MV-4-11 (cell line): ENCODE data around the gene ATP6AP1.

Experiments
- DNase-seq: peaks from one replicate; lab custom pipeline; 2025; lab: John Stamatoyannopoulos, UW

Gene ATP6AP1

GRCh38 chrX:154430916-154431315 lies 2.4 kb downstream of the ATP6AP1 start:
- DNase-seq, result peak; percentile 58

DNA sequence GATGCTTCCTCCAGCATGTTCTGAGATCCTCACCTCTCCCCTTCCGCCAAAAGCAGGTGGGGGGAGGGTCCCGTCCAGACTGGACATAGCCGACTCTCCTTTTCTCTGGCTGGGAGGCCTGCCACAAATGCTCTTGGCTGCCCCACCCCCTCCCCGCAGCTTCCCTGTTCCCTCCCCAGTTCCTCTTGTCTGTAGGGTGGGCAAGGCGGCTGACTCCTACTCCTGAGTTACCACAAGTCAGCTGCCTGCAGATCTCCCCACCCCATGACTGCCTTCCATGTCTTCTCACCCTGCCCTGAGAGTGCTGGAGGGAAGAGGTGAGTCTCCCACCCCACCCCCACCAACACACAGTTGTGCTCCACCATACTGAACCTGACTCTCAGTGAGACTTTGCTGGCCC lies 2.9 kb downstream of the ATP6AP1 start:
- peak; percentile 60 for DNase-seq

DNA sequence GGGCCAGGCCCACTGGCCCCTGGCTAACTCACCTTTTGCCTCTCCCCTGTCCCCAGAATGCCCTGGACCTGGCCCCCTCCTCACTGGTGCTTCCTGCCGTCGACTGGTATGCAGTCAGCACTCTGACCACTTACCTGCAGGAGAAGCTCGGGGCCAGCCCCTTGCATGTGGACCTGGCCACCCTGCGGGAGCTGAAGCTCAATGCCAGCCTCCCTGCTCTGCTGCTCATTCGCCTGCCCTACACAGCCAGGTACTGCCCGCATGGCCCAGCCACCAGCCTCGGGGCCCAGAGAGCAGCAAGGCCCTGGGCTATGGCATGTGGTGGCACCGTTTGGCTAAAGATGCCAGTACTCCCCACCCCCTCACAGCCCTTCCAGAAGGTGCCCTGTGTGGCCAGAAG lies 3.7 kb downstream of the ATP6AP1 start:
- no peak for DNase-seq

GRCh38 chrX:154433605-154434004 lies 5.1 kb downstream of the ATP6AP1 start:
- DNase-seq, result no peak

- DNase-seq, result no peak
Observed at GRCh38 chrX:154434394-154435168, 6.1 kb downstream of the ATP6AP1 start.

GRCh38 chrX:154435171-154435733 lies 6.8 kb downstream of the ATP6AP1 start:
- DNase-seq, result no peak

DNA sequence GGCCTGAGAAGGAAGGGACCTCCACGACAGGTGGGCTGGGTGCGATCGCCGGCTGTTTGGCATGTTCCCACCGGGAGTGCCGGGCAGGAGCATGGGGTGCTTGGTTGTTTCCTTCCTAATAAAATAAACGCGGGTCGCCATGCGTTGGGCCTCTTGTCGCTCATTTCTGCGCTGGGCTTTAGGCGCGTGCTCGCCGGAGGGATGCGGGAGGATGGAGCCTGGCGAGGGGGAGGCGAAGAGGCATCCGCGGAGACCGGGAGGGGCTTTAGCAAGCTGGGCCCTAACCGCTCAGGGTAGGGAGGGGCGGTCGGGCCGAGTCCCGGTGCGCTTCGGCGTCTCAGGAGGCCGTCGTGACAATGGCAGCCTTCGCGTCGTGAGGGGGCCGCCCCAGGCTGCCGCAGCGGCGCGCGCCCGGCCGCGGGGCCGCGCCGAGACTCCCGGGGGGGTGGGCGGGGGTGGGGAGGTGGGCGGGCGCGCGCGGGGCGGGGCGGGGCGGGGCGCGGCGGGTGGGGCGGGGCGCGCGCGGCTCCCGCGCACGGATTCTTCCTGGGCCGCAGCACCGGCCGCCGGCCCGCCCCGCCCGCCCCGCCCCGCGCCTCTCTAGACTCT lies 8.0 kb downstream of the ATP6AP1 start:
- no peak for DNase-seq

DNA sequence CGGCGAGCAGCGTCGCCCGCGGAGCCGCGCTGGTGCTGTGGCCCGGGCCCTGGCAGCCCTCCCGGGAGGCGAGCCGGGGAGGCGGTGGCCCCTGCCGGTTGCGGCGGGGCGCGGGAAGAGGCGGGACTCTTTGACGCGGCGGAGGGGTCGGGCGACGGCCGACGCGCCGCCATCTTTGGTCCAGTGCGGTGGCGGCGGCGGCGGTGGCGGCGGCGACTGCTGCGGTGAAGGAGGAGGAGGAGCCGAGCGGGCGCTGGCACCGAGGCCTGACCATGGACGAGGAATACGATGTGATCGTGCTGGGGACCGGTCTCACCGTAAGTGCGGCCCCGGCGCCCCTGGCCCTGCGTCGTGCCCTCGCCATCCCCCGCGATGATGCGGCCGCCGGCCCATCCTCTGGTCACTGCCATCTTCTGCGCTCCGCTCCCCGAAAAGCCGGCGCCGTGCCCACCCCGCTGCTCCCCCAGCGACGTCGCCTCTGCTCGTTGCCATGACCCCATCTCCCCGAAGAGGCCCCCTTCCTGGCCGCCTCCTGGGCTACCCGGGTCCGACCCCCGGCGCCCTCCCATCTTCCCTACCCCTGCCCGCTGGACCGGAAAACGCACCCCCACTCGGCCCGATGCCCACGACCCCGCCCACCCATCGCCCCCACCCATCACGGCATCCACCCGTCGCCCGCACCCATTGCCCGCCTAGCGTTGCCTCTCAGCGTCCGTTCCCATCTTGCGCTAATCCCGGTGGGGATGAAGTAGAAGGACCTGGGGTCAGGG lies 8.7 kb downstream of the ATP6AP1 start, which contains the start of gene GDI1:
TSS of gene GDI1 (plus strand) at position 172 of the 770 bp plus-strand sequence. CDS start at position 273, 101 bp downstream.
- no peak for DNase-seq

DNA sequence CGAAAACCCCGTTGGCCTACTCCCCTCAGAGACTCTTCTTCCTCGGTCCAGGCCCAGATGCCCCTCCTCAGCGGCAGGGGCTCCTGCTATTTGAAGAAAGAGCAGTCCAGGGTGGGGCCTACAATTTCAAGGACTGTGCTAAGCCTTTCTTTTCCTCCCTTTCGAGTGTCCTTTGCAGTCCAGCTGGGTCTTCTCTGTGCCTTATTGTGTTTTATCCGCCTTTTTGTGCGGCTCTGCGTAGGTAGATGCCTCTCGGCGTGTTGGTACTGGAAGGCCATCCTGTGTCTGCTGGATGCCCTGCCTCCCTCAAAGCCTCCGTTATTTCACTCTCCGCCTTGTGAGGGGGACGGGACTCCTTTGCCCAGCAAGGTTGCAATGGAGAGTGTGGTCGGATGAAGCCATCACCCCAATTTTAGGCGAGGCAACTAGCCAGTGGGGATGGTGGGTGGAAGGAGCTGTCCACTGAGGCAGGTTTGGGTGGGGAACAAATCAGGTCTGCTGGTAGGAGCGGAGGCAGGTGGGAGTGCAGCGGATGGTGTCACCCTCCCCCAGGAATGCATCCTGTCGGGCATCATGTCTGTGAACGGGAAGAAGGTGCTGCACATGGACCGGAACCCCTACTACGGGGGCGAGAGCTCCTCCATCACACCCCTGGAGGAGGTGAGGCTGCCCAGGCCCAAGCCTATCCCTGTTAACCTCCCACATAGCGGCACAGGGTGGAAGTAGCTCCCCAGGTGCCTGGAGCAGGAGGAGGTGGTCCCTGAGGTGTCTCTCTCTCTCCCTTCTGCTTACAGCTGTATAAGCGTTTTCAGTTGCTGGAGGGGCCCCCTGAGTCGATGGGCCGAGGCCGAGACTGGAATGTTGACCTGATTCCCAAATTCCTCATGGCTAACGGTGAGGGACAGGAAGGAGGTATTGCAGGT lies 9.8 kb downstream of the ATP6AP1 start:
- DNase-seq, result no peak

GRCh38 chrX:154439841-154440240 lies 11.4 kb downstream of the ATP6AP1 start:
- DNase-seq, result no peak

DNA sequence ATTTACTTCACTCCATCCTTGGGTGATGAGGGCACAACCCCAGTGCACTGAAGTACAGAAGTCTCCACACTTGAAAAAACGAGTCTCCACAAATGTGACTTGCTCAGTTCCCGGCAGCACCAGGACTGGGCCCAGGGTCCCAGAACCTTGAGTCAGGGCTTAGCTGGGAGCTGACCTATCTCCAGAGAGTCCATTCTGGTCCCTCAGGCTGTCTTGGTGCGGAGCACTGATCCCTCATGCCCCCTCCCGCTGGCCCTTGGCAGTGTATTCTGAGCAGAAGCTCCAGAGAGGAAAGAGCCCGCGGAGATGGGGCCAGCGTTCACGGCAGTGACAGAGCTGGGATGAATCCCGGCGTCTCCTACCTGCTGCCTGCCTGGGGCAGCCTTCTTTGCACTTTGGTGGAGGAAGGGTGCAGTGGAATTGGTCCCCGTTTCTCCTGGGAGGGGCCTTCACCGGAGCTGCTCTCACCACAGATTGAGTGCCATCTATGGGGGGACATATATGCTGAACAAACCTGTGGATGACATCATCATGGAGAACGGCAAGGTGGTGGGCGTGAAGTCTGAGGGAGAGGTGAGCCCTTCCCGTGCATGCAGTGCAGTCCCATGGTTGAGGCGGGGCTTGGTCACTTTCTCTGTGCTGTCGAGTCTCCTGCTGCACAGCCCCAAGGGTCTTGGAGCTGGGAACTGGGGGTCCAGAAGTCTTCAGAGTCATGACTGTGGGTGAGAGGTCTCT lies 12.3 kb downstream of the ATP6AP1 start:
- DNase-seq, result no peak

DNA sequence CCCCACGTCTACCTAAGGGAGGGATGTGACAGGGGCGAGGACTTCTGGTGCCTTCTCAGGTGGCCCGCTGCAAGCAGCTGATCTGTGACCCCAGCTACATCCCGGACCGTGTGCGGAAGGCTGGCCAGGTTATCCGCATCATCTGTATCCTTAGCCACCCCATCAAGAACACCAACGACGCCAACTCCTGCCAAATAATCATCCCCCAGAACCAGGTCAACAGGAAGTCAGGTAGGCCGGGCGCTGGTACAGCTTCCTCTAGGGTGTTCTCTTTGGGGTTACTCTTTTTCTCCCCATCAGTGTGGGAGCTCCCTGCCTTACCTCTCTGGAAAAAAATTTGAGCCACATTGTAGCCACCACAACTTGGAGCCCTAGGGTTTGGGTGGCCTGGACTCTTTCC lies 13.1 kb downstream of the ATP6AP1 start:
- DNase-seq, result no peak

- DNase-seq, result no peak
Observed at GRCh38 chrX:154441984-154442707, 13.7 kb downstream of the ATP6AP1 start.

DNA sequence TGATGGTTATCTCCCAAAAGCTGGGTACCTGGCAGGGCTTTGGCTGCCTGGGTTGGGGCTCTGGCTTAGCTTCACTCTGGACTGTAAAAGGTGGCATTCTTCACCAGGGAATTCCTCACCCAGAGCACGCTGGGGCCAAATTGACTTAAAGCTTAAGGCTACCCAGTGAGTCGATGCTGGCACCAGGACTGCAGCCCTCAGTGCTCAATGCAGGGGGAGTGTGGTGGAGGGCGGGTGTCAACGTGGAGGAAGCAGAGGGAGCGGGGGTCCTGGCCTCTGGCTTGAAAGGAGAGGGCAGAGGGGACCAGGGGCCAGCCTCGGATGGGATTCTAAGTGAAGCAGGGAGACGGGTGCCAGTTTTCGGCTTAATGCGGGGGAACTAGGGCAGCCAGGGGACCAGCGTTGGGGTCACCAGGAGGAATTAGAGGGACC lies 15.0 kb downstream of the ATP6AP1 start:
- no peak for DNase-seq

- DNase-seq, result peak; percentile 36
Observed at GRCh38 chrX:154443992-154444754, 15.7 kb downstream of the ATP6AP1 start, which contains the start of gene FAM50A. TSS of gene FAM50A (plus strand) at chrX:154444141. CDS start at chrX:154444236, 95 bp downstream.

DNA sequence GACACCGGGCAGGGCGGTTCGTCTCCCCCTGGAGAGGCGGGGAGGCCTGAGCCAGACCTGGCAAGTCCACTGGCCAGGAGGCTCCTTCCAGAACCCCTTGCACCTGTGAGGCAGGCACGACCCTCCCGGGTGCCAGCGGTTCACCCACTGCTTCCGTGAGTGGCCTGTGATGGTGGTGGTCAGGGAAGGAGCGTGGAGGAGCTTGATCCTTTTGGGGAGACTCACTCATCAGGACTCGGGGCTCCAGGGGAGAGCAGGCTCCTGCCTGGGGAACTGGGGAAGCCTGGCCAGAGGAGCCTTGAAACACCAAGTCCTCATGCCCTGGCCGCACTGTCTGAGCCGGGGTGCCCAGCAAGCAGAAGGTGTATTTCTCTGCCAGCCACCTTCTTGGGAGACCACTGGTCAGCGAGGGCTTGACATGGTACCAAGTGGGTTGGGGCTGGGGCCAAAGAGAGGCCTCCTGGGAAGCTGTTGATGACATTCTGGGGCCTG lies 16.3 kb downstream of the ATP6AP1 start:
- DNase-seq, result no peak

DNA sequence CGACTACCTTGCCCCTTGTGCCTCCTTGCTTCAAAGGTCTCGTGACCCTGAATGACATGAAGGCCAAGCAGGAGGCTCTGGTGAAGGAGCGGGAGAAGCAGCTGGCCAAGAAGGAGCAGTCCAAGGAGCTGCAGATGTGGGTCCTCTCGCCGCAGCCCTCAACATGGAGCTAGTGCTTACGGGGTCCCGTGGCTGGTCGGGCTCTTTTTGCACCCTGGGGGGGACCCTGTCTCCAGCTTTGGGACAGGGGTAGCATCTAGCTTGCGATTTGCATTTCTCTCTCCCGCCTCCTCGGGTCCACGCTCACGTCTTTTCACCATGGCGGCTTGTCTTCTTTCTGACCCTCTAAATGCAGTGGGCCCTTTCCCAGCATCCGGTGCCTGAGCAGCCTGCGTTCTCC lies 17.3 kb downstream of the ATP6AP1 start:
- no peak for DNase-seq

GRCh38 chrX:154446430-154446829 lies 18.0 kb downstream of the ATP6AP1 start:
- DNase-seq, result no peak

DNA sequence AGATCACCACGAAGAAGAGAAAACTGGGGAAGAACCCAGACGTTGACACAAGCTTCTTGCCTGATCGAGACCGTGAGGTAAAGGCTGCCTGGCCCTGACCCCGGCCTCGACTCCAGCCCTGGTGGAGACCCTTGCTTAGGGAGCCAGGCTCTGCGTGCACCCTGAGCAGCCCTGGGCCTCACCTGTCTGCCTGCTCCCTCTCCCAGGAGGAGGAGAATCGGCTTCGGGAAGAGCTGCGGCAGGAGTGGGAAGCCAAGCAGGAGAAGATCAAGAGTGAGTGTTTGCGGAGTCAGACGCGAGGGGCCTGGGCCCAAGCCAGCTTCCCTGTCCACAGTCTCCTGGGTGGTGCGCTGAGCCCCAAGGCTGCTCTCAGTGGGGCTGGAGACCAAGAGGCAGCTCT lies 20.0 kb downstream of the ATP6AP1 start:
- DNase-seq, result no peak
